Embryonic facial prominence (tissue), 1 donor: ENCODE results near the gene RER1.

ENCODE experiments used
- DNase-seq: peaks from one replicate; pipeline ENCODE4 v3.0.0-alpha.2; 2016; ENCODE audit errors: extremely low spot score

The RER1 gene, protein sequence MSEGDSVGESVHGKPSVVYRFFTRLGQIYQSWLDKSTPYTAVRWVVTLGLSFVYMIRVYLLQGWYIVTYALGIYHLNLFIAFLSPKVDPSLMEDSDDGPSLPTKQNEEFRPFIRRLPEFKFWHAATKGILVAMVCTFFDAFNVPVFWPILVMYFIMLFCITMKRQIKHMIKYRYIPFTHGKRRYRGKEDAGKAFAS

DNA sequence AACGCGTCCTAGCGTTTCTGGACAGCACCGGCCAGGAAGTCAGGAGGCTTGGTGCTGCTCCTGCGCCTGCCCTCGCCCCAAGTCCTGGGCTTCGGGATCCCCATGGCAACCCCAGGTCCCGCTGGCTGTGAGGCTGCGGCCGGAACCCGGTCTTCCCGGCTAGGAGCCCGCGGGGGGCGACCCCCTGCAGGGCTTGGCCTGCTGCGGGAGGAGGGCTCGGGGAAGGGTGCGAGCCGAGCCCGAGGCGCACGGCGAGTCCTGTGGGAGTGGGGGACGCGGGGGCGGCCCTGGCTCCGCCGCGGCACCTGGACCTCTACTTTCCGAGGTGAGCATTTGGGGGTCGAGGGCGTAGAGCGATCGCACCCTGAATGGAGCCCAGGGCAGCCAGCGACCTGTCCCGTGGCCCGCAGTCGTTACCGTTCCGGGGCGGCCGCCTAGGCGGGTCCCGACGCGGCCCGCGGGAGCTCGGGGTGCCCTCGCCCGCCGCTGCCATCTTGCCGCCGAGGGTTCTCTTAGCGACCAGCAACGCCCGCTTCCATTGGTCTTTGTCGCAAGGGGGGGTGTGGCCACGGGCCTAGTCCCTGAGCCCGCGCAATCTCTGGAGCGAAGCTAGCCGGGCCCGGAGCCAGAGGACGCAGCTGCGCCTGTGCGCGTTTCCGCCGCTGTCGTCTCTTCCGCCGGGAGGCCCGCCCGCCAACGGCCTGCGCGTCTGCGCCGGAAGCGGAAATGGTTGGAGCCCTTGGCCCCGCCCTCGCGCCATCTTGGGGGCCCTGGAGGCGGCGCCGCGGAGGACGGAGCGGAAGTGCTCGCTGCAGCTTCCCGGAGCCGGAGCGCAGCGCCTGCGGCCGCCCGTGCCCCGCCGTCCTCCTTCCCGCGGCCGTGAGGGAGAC, at the start of gene RER1, which contains the start of gene MORN1:
RER1 (plus strand) TSS at position 801 of the 890 bp plus-strand sequence. CDS start 3,950 bp downstream, outside the sequence.
MORN1 (minus strand) TSS at position 514 of the 890 bp plus-strand sequence; CDS start at position 493, 21 bp downstream.
- DNase-seq, result peak; percentile 96

DNA sequence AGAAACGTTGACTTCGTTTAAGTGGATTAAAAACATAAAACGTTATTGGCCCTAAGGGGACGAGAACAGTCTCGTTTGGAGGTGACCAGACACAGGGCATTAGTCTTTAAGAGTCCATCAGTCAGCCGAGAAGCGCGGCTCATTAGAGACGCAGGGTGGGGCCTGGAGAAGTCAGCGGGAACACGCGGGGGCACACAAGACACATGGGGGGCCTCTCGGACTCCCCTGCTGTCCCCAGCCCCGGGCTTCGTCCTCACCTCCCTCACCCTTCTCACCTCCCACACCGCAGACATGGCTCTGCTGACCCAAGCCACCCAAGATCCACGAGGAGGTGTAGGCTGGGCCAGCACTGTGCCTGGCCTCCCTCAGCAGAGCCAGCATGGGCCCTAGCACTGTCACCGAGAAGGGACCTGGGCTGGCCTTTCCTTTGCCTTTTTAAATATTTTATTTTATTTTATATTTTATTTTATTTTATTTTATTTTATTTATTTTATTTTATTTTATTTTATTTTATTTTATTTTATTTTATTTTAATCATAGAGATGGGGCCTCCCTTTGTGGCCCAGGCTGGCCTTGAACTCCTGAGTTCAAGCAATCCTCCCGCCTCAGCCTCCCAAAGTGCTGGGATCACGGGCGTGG, 49.1 kb upstream of the RER1 start:
- DNase-seq, result no peak

DNA sequence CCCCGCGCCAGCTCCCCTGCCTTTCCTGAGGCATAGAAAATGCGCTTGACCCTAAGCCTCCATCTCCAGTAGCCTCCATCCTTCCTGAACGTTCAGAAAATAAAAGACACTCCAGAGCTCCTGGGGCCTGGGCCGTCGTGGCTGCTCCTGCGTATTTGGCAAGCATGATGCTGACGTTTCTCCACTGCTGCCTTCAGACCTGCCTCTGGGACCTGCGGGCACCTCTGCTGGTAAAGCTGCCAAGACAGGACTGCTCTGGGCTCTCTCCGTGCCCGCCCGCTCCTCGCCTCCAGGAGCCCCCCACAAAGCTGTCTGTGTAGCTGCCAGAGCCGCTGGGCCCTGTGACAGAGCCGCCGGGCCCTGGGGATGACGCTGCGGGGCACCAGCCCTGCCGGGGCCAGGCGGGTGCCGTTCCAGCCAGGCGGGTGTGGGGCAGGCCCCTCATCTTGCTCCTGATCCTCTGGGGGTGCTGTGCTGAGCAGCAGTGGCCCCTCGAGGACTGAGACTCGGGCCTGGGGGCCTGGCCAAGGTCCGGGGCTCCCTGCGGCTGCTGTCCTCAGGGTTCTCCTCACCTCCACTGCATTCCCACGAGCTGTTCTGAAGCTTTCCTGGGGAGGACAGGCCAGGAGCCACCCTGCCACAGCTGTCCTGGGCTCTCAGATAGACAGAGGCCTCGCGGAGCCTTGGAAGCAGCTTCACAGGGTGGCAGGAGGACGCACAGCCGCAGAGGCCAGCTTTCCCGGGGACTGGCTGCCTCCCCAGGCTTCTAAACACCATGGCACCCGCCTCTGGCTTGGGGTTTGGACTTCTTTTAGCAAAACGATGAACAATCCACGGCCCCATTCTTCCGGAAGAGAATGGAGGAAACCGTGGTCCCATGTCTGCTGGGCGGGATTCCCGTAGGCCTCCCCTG, 48.4 kb upstream of the RER1 start:
- no peak for DNase-seq

DNA sequence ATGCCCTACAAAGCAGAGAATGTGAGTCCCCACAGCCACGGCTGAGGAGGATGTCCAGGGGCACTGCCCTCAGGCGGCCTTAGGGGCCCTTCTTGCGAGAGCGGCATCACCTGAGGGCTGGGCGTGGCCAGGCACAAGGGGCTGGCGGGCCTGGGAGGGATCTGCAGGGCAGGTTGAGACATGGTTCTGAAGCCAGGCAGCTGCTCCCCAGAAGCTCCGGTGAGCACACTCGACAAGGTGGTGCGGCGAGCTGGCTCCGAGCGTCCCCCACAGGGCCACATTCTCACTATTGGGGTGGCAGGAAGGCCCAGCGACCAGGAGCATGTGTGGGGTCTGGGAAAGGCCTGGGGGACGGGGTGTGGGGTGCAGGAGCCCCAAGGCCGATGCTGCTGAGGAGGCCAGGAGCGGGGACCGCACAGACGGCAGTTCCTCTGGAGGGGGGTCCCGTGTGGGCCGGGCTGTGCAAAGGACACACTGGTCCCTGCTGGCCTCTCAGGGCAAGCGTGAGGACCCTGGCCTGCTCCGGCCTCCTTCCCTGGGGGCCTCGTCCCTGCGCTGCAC, 47.4 kb upstream of the RER1 start:
- no peak for DNase-seq

DNA sequence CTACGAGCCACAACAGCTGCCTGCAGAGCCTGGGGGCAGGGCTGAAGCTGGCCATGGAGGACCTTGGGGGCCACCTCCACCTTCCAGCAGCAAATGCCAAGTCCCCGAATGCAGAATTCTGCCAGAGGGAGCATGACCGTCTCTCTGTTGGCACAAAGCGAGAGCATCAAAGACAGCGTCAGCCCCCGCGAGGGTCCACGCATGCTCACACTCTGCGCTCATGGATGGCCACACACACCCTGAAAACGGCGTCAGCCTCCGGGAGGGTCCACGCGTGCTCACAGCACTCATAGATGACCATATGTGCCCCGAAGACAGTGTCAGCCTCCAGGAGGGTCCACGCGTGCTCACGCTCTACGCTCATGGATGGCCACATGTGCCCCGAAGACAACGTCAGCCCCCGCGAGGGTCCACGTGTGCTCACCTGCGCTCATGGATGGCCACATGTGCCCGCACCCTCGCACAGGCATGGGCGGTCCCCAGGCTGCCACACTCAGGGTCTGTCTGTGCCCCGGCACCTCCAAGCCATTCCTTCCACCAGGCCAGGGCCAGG, 46.8 kb upstream of the RER1 start:
- DNase-seq, result no peak

DNA sequence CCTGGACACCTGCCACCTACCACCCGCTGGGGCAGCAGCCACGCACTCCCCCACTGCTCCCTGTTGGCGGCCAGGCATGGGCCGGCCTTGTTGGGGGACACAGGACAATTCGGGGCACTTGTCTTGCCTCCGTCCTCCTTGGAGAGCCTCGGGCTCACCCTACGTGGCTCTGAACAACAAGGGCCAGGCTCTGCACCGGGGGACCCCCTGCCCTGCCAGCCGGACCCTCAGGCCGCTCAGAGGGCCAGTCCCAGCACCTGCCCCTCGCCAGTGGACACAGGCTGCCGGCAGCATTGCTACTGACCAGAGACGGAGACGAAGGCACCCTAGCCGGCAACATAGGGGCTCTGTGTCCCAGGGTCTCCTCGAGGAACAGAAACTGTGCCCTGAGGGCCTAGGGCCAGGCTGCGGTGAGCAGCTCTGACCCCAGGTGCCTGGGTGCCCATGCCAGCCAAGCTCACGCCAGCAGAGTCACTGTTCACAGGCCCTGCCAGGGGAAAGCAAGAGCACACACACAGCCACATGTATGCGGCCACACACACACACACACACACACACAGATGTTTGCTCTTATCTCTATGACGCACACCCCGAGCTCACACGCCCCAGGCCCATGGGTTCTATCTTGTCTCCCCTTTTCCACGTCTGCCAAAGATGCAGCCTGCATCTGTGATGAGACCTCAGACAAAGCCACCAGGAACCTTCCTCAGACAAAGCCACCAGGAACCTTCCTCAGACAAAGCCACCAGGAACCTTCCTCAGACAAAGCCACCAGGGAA, 46.2 kb upstream of the RER1 start:
- DNase-seq, result no peak

DNA sequence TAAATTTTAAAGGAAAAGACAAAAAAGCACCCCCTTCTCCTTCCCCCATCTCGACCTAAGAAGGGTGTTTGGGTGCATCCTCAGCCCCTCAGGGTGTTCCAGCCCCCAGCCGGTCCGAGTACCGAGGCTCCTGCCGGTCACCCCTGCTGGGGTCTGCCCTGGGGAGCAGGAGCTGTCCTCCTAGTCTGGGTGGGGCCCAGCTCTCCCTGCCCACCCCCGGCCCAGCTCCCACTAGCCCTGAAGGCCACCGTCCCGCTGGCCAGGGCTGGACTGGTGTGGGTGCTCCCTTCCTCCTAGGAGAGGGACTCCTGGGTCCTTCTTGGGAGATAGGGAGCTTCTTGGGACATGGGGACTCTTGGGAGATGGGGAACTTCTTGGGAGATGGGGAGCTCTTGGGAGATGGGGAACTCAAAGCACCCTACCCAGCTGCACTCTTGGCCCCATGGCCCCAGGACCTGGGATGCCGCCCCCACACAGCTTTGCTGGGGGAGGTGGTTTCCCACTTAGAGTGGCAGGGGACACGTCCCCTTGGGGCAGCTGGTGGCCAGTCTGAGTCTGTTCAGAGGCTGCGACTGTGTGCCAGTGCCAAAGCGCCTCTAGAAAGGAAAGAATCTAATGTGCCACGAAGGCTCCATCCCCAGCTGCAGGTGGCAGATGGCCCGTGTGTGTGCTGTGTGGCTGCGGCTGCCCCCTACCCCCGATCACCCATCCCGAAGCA, 44.8 kb upstream of the RER1 start:
- DNase-seq, result no peak

DNA sequence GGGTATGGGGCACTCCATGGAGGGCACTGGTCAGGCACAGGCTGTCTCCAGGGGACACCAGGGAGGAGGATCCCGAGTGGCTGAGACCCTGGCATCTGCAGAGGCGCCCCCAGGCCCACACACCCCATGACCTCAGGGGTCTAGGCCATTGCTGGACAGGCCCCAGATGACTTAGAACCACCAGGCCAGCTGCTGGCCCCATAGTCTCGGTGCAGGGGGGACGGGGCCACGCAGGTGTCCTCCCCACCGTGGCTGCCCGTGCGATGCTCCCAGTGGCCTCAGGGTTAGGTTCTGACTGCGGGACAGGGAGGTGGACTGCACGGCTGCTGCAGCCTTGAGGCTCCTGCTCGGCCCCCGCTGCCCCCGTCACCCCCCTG, 44.2 kb upstream of the RER1 start:
- DNase-seq, result no peak

DNA sequence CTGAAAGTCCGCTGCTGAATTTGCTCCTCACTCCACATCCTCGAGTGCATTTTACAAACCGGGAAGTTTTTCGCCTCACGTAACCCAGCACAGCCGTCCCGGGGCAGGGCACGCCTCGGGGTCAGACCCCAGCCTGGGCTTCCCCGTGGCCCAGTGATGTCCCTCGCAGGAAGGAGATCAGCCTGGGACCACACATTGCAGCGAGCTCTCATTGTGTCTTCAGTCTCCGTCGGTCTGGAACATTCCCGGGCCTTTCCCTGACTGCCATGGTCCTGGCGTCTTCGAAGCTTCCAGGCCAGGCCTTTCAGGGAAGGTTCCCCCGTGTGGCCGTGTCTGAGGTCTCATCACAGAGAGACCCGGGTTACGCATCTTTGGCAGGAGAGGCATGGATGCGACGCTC, 43.7 kb upstream of the RER1 start:
- no peak for DNase-seq

DNA sequence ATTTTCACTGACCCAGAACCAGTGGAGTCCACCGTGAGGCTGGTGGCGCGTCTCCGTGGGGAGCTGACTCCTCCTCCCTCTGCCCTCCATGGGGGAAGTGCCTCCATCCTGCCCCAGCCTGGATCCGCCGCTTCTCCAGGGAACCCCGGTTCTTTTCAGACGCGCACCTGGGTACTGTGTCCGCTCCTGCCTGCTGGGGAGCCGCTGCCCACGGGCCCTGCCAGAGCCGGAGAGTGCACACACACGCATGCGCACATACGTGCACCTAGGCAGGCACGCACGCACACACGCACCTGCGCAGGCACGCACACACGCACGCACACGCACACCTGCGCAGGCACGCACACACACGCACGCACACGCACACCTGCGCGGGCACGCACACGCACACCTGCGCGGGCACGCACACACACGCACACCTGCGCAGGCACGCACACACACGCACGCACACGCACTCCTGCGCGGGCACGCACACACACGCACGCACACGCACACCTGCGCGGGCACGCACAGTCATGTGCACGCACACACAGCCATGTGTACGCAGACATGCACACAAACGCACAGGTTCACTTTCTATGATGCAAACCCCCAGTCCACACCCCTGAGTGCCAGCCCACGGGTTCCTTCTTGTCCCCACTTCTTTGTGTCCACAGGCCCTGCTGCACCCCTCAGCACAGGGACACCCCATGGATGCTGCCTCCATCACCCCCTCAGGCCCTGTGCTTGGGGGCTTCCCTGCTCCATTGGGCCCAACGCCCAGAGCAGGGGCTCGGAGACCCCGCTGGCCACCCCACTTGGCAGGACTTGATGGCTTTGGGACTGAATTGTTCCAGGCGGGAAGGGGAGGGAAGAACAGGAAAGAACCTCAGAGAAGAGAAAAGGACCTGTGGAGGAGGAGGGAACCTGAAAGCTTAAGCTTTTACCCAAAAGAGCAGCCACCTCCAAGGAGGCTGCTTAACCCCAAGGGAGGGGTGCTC, 43.0 kb upstream of the RER1 start:
- DNase-seq, result no peak

DNA sequence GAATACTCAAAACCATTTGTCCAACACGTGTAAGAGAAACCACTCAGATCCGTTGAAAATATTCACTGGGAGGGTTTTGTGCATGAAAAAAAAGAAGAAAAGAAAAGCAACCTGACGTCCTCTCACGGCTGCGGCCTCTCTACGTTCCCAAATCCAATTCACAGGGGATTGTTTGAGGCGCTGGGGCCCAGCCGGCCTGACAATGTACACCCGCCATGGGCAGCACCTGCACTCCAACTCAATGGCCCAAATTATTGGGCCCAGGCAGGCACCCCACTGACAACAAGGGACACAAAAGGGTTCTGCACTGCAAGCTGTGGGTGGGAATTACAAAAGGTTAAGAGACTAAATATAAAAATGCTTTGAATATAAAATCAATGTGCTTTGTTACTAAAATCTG, 41.8 kb upstream of the RER1 start:
- no peak for DNase-seq

DNA sequence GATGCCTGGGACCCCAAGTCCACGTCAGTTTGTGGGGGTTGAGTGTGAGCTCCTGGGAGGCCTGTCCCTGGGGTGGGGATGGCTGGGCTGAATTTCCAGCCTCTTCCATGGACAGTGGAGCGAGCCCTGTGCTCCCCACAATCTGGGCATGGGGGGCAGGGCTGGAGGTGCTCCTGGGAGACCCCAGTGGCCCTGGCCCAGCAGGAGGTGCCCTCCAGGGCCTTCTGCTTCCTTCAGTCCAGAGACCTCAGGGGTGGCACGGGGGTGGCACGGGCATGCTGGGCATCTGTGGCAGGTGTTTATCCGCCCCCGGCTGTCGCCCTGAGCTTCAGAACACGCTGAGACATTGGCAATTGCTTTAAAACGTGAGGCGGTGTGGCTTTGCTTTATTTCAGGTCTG, 41.1 kb upstream of the RER1 start:
- DNase-seq, result no peak

DNA sequence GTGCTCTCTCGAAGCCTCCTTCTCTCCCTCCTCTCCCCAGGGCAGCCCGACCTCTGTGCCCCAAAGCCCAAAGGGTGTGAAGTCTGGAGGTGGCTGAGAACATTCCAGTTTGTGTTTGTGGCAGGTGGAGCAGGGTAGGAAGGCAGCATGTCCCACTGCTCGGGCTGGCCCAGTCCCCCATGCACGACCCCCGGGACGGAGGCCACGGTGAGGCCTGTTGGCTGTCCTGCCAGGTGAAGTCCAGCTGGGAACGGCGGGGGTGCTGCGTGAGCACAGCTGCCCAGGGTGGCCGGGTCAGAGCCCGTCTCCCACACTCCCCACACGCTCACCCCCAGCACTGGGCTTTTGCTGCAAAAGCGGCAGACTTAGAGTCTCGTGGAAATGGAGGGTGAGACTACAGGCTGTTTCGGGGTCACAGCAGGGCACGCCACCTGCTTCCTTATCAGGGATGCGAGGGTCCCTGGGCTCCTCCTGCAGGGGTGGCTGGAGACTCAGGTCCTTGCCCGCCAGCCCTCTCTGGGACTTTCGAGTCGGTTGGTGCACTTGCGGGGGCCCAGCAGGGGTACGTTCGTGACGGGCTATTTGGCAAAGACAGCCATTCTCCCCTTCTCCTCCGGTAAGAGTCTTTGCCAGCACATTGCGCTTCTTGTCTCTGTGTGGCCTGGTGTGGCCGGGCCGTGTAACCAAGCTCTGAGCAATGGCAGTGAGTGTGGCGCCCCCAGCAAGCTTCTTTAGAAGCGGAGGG, 40.6 kb upstream of the RER1 start:
- DNase-seq, result no peak

DNA sequence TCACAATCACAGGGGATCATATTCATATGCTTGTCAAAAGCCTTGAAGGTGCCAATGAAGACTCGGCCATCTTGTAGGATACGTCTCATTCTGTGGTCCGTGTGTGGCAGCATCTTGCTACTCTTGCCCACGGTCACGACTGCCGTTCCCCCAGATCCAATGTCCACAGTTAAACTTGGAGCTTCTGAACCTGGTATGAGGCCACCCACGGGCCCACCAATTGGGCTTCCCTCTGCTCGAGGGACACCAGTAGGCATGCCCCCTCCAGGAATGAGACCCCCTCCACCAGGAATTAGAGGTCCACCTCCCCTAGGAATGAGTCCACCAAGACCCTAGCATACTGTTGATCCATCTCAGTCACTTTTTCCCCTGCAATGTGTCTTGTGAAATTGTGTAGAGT, 39.9 kb upstream of the RER1 start:
- no peak for DNase-seq

DNA sequence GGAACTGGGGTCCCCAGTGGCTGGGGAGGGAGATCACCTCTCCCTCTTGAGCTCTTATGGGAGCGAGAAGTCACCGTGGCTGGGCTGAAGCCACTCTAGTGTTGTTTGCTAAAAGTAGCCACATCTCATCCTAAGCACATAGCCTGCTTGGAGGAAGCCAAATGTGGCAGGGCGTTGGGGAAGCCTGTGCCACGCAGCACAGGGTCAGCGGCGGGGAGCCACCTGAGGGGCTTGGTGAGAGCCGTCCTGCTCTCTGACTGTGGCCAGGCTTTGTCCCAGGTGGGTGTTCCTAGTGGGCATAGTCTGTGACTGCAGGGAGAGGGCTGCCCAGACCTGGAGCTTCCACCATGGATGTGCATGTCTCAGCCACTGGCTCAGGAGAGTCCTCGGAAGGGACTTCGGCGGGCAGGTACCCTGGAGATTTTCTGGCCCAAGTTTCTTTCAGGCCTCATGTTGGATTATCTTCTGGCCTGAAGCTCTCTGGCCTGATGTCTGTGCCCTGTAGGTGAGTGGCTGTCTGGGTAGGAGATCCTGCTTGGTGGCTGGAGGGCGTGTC, 39.2 kb upstream of the RER1 start:
- no peak for DNase-seq

DNA sequence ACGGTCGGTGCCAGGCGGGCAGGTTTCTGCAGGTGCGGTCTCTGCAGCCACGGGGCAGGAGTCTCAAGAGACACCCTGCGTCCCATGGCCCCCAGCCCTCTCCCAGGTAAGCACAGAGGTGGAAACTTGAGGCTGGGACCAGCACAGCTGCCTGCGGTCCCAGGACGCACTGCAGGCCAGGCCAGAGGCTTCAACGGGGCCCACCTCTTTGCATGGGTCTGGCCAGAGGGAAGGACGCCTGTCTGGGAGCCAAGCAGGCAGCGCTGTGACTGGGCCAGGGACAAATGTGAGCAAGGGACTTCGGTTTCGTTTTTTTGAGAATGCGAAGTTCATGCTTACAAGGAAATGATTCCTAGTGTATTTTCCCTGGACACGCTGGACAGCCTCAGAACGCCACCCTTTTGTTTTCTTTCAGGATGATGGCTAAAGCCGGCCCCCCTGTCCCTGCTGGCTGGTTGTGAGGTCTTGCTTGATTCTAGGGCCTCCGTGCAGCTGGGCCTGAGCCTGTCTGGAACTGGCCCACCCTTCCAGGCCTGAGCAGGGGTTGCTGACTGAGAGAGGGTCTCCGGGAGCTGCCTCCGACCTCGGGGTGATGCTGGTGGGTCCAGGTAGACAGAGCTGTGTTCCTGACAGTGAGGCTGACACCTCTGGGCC, 38.6 kb upstream of the RER1 start:
- DNase-seq, result no peak
